ENCODE measurements around the gene PRKAA2.

PRKAA2 gene

DNA sequence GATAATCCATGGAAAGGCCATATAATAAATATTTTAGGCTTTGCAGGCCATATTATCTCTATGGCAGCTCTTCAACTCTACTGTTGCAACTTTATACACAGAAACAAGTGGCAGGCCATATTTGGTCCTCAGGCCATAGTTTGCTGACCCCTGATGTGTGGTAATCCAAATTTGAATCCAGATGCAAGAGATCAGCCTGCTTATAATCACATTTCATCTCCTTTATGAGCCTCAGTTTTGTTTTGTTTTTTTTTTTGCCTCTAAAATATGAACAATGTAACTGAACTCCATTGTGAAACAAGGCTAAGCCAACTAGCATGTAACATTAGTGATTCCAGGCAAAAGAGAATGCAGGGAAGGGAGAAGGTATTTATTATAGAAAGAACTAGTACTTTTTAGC, 81.6 kb downstream of the PRKAA2 start:
- DNase-seq: no peak

- DNase-seq: no peak
These were observed 83.8 kb downstream of the PRKAA2 start for GRCh38 chr1:56728964-56729363.

GRCh38 chr1:56745231-56745630, 100.1 kb downstream of the PRKAA2 start:
- no peak for DNase-seq

DNA sequence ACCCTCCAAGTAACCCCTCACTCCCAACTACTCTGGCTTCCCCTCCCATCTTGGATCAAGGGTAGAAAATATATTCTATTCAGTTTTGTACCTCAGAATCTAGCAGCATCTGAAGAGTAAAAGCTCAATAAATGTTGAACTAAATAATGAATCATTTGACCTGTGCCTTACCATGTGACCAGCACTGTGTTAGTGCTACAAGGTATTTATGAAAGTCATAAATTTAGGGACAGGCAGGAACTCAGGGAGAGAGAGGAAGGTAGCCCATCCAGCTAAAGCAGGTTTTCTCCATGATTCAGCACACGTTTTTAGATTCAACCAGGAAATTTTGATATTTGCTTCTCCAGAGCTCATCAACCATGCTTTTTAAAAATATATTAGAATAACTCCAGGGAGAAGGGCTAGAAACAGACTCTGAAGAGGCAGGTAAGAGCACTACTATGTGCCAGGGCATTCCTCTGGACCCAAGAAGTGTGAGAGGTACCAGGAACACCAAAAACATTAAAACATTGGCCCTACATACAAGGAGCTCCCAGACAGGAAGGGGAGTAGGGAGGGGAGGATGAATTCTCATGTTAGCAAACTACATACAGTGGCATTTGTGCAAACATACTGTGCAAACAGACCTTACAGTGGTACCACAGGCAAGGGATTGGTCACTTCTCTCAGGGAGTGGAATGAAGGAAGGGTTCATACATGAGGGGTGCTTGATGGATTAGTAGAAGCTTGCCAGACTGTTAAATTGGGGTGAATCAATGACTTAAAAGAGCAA, 109.8 kb downstream of the PRKAA2 start:
- DNase-seq: no peak

- no peak for DNase-seq
These were observed 110.8 kb downstream of the PRKAA2 start for GRCh38 chr1:56755911-56756310.

- DNase-seq: no peak
These were observed 113.0 kb downstream of the PRKAA2 start for GRCh38 chr1:56758135-56758534.

DNA sequence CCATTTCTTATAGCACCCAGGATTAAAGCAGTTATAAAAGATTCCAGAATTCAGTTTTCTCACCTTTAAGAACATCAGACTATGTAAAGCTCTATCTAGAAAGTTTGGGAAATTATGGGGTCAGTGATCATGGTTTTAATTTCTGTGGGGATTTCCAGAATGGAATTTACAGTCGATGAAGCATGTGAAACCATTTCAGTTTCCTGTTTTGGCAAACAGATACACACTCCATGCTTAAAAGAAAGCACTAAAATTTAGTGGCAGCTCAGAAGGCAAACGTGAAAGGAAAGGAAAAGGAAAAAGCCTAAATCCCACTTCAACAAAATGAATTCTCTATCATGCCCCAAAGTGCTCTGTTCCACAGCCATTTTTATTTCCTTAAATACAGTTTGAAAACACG, 113.7 kb downstream of the PRKAA2 start:
- DNase-seq: no peak
